Measurements from ENCODE around the gene GOLGA2.
A peak's percentile ranks its signal among the peaks of the same experiment; 100 is the strongest.

The GOLGA2 gene

GRCh38 chr9:128257907-128258306, 17.9 kb downstream of the GOLGA2 start:
- H3K27me3 ChIP-seq (ENCODE audit: insufficient read depth, poor library complexity, severe bottlenecking): no peaks in the 10 kb centered on the region
- no peak overlapping the region for H3K4me3 ChIP-seq (replicated peaks; ENCODE audit: insufficient read depth, low read length)
- TF ChIP-seq CTCF (IDR thresholded peaks at IDR 0.05; ENCODE audit: insufficient read depth, low read length): no peak
- no peak for TF ChIP-seq SPI1 (IDR thresholded peaks at IDR 0.05; ENCODE audit: borderline replicate concordance, low read depth)
- TF ChIP-seq GABPA (IDR thresholded peaks at IDR 0.05; ENCODE audit: low read depth): no peak
- TF ChIP-seq REST (IDR thresholded peaks at IDR 0.05; ENCODE audit: insufficient replicate concordance, low read depth): no peak
- TF ChIP-seq POLR2AphosphoS5 (IDR thresholded peaks at IDR 0.05; ENCODE audit: low read depth): no peak
- no peak for DNase-seq (ENCODE audit: low read depth in 1 of 2, low spot score in 1 of 2)
- no peak overlapping the region for H3K27ac ChIP-seq (replicated peaks)

- no peak overlapping the region for H3K27ac ChIP-seq (replicated peaks)
- TF ChIP-seq REST (IDR thresholded peaks at IDR 0.05; ENCODE audit: insufficient replicate concordance, low read depth): no peak
- no peak for TF ChIP-seq GABPA (IDR thresholded peaks at IDR 0.05; ENCODE audit: low read depth)
- H3K4me3 ChIP-seq (replicated peaks; ENCODE audit: insufficient read depth, low read length): no peak overlapping the region
- H3K27me3 ChIP-seq (ENCODE audit: insufficient read depth, poor library complexity, severe bottlenecking): no peaks in the 10 kb centered on the region
- DNase-seq (ENCODE audit: low read depth in 1 of 2, low spot score in 1 of 2): no peak
Measured at GRCh38 chr9:128257086-128257825, 18.6 kb downstream of the GOLGA2 start.

GRCh38 chr9:128254855-128255759, 20.7 kb downstream of the GOLGA2 start:
- H3K27ac ChIP-seq (replicated peaks): no peak overlapping the region
- peak in 1 of 2 experiments; percentile 47 for DNase-seq (ENCODE audit: low read depth in 1 of 2, low spot score in 1 of 2)
- no peak overlapping the region for H3K4me3 ChIP-seq (replicated peaks; ENCODE audit: insufficient read depth, low read length)
- H3K27me3 ChIP-seq (ENCODE audit: insufficient read depth, poor library complexity, severe bottlenecking): peaks cover 3% of the 10 kb centered on the region
- TF ChIP-seq GABPA (IDR thresholded peaks at IDR 0.05; ENCODE audit: low read depth): no peak
- TF ChIP-seq CTCF (IDR thresholded peaks at IDR 0.05; ENCODE audit: insufficient read depth, low read length): peak; percentile 79
- TF ChIP-seq REST (IDR thresholded peaks at IDR 0.05; ENCODE audit: insufficient replicate concordance, low read depth): no peak

Data from HL-60 (cell line).